Measurements from ENCODE around the gene GREB1.

The GREB1 gene

DNA sequence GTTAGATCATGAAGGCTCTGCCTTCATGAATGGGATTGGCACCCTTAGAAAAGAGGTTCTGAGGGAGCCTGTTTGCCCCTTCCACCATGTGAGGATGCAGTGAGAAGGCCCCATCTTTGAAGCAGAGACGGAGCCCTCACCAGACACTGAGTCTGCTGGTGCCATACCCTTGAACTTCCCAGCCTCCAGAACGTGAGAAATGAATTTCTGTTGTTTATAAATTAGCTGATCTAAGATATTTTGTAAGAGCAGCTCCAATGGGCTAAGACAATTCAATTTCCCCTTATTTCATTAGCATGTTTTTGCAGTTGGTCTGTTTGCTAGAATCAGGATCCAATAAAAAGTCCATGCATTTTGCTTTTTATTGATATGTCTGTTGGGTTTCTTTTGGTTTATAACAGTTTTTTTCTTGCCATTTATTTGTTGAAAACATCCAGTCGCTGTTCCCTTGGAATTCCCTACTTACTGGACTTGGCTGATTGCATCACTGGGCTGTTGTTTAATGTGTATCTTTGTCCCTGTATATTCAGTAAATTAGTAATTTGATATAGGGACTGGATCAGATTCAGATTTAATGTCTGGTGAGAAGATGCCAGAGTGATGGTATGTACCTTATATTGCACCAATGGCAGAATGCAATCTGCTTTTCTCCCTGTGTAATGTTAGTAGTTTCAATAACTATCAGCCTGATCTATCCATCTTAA lies 24.0 kb upstream of the GREB1 start:
- no peak for DNase-seq

DNA sequence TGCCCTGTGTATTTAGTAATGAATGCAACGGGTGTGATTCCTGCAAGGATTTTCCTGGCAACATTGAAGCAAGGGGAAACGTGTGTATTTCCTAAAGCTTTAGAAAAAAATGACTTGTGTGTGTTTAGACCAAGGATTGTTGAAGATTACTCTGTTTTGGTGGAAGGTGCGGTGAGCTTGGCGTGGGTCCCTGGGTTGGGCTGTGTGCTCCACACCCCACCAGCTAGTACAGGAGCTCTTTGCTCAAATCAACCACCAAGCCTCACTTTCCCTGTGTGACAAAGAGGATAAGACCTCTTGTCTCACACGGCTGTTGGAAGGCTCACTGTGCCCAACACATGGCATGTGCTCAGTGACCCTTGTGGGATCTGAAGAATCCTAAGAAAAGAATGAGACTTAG lies 21.4 kb upstream of the GREB1 start:
- DNase-seq = no peak

- DNase-seq = no peak
Observed at GRCh38 chr2:11513319-11513718, 20.5 kb upstream of the GREB1 start.

- no peak for DNase-seq
Observed at GRCh38 chr2:11514081-11514730, 19.6 kb upstream of the GREB1 start.

DNA sequence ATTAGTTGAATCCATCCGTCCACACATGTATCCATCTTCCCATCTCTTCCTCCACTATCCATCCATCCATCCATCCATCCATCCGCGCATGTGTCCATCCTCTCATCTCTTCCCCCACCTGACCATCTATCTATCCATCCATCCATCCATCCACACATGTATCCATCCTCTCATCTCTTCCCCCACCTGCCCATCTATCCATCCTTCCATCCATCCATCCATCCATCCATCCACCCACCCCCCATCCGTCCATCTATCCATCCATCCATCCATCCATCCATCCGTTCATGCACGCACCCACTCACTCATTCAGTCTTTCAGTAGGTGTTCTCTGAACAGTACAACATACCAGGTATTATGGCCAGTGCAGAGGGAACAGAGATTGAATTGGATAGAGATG lies 18.9 kb upstream of the GREB1 start:
- no peak for DNase-seq

- no peak for DNase-seq
Observed at GRCh38 chr2:11515490-11515981, 18.3 kb upstream of the GREB1 start.

- DNase-seq = no peak
Observed at GRCh38 chr2:11516984-11517648, 16.7 kb upstream of the GREB1 start.

GRCh38 chr2:11517906-11518305 lies 15.9 kb upstream of the GREB1 start:
- no peak for DNase-seq

DNA sequence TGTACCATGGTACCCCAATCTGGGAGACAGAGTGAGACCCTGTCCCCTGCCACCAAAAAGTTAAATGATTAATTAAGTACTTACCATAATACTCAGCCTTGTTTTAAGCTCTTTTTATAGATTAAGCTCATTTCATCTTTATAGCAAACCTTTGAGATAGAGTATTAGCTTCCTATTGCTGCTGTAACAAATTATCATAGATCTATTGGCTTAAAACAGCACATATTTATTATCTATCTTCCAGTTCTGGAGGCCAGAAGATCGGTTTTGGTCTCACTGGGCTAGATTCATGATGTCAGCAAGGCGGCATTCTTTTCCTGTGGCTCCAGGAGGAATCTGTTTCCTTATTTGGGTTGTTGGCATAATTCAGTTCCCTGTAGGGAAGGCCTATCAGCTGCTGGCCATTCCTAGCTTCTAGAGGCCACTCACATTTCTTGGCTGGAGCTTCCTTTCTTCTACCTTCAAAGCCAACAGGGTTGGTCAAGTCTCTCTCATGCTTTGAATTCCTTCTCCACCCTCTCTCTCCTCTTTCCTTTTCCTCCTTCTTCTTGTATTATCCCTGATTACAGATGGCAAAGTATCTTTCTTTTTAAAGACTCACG lies 13.7 kb upstream of the GREB1 start:
- no peak for DNase-seq

GRCh38 chr2:11521775-11522174 lies 12.1 kb upstream of the GREB1 start:
- no peak for DNase-seq

GRCh38 chr2:11524470-11524869 lies 9.4 kb upstream of the GREB1 start:
- DNase-seq = no peak

GRCh38 chr2:11525762-11526161 lies 8.1 kb upstream of the GREB1 start:
- no peak for DNase-seq

DNA sequence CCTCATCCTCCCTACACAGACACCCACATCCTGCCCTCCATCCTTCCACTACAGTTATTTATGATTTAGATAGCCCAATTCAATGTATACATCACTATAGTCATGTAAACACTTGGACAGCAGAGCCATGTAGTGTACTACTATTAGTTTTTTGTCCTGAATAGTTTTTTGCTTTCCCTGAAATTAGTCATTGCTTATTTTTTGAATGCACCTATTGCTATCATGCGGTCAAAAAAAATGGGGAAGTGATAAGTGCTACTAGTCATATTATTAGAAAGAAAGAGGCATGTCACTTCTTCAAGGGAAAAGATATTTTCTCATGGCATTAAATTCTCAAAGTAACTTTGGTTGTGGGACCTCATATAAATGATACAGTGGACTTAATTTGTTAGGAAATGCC lies 6.8 kb upstream of the GREB1 start:
- no peak for DNase-seq

DNA sequence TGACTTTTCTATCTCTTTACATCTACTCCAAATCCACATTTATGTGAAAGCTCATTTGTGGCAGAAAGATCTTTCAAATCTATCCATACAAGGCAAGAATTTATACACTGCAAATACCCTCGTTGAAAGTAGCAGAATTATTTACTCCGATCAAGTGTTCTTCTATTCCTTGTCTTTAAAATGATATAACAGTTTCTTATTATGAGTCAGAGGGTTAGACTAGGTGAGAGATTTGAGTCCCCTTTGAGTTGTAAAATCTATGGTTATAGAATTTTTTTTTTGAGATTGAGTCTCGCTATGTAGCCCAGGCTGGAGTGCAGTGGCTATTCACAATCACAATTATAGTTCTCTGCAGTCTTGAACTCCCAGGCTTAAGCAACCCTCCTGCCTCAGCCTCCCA lies 5.6 kb upstream of the GREB1 start:
- no peak for DNase-seq

GRCh38 chr2:11530864-11531465 lies 2.9 kb upstream of the GREB1 start:
- DNase-seq = no peak

GRCh38 chr2:11532416-11533055 lies 1.3 kb upstream of the GREB1 start:
- DNase-seq = peak; percentile 31

GRCh38 chr2:11534071-11534745 lies 363 bp downstream of the GREB1 start:
- no peak for DNase-seq

DNA sequence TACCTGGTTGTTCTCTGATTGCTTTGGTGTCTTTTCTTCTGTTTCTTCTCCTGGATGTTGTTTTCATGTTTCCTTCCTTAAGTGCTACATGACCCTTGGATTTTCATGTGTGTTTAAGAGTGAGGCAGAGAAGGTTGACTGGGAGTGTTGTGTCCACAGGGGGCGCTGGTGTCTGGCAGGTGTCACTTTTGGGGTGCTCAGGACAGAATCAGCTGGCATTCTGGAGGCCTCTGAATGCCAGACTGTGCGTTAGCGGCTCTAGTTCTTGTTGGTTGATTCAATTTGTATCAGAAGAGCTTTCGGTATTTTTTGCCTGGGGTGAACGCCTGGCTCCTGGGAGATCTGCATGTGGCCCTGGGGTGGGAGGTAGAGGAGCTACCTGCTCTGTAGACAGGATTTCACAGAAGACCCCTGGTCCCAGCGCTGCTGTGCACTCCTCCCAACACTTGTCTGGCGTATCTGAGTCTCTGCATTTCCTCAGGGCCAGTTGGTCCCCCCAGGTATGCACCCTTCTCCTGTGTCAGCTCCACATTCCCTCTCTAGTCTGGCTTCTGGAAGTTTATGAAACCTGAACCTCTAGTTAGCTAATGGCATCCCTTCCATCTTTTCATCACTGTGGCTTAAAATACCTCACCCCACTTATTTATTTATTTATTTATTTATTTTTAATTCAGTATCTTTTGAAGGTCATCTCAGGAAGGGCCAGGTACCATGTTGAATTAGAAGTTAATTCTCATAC lies 1.1 kb downstream of the GREB1 start:
- DNase-seq = no peak

DNA sequence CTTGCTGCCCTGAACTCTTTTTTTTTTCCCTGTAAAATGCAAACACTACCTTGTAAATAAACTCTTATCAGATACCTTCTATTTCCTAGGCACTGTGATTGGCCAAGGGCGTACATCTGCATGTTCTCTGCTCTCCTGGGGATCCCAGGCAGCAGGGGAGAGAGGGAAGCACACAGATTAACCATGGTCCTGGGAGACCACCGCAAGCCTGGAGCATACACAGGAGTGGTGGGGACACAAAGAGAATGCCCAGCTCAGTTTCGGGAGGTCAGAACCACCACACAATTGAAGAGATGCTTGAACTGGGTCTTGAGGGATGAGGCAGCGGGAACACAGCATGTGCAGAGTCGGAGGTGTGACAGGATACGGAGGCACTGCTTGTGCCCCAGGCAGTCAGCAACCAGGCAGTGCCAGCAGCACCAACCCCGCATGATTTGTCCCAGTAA lies 2.1 kb downstream of the GREB1 start:
- no peak for DNase-seq

GRCh38 chr2:11537951-11538350 lies 4.1 kb downstream of the GREB1 start:
- no peak for DNase-seq

Measured in EL (cell line).